CD1c-positive myeloid dendritic cell (primary cell): ENCODE results near the gene DAAM2.

Experiments
- DNase-seq: peaks from one replicate; pipeline ENCODE4 v3.0.0-alpha.2; 2016; ENCODE audit errors: extremely low spot score

The DAAM2 gene

GRCh38 chr6:39930540-39930939 is 138.4 kb downstream of the DAAM2 start:
- no peak for DNase-seq

- no peak for DNase-seq
Observed at GRCh38 chr6:39931607-39932006, 139.4 kb downstream of the DAAM2 start.

GRCh38 chr6:39932386-39932910 is 140.3 kb downstream of the DAAM2 start:
- DNase-seq = no peak

GRCh38 chr6:39933669-39934130 is 141.5 kb downstream of the DAAM2 start:
- no peak for DNase-seq

GRCh38 chr6:39934131-39934757 is 142.1 kb downstream of the DAAM2 start, which contains the start of gene MOCS1:
MOCS1 (minus strand) TSS chr6:39934462; CDS start chr6:39934417, 45 bp downstream.
- peak; percentile 30 for DNase-seq

GRCh38 chr6:39935241-39935640 is 143.1 kb downstream of the DAAM2 start:
- DNase-seq = no peak

- DNase-seq = no peak
Observed at GRCh38 chr6:39936857-39937256, 144.7 kb downstream of the DAAM2 start.

- no peak for DNase-seq
Observed at GRCh38 chr6:39937686-39938333, 145.6 kb downstream of the DAAM2 start.

GRCh38 chr6:39938773-39939654 is 146.8 kb downstream of the DAAM2 start:
- DNase-seq = no peak

GRCh38 chr6:39941138-39941537 is 149.0 kb downstream of the DAAM2 start:
- DNase-seq = no peak

GRCh38 chr6:39941820-39942219 is 149.6 kb downstream of the DAAM2 start:
- no peak for DNase-seq

- no peak for DNase-seq
Observed at GRCh38 chr6:39942903-39943580, 150.9 kb downstream of the DAAM2 start.

GRCh38 chr6:39945626-39946025 is 153.4 kb downstream of the DAAM2 start:
- DNase-seq = no peak

GRCh38 chr6:39947611-39948068 is 155.5 kb downstream of the DAAM2 start:
- no peak for DNase-seq

GRCh38 chr6:39948199-39948791 is 156.1 kb downstream of the DAAM2 start:
- no peak for DNase-seq

GRCh38 chr6:39950125-39950720 is 158.0 kb downstream of the DAAM2 start:
- DNase-seq = no peak

- DNase-seq = no peak
Observed at GRCh38 chr6:39951191-39951590, 159.0 kb downstream of the DAAM2 start.

GRCh38 chr6:39951716-39952115 is 159.5 kb downstream of the DAAM2 start:
- DNase-seq = no peak

- DNase-seq = no peak
Observed at GRCh38 chr6:39952167-39952566, 160.0 kb downstream of the DAAM2 start.

GRCh38 chr6:39953076-39953618 is 161.0 kb downstream of the DAAM2 start:
- DNase-seq = no peak
